Measurements from ENCODE around the gene MAN2A1.

DNA sequence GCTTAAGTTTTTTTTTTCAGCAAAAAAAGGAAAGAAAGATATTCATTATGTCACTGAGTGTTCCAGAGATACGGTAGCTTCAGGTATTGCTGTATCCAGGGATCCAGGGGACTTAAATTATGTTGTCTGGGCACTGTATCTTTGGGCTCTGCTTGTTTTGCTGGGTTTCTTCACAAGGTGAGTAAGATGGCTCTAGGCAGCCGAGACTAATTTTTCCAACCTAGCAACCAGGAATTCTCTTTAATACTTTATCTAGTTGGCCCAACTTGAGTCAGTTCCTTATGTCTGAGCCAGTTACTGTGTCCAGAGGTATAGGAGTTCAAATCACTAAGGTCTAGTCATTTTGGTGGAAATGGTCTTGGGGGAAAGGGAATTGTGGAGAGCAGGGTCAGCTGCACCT is 66.0 kb downstream of the MAN2A1 start:
- TF ChIP-seq, protein P1, sequence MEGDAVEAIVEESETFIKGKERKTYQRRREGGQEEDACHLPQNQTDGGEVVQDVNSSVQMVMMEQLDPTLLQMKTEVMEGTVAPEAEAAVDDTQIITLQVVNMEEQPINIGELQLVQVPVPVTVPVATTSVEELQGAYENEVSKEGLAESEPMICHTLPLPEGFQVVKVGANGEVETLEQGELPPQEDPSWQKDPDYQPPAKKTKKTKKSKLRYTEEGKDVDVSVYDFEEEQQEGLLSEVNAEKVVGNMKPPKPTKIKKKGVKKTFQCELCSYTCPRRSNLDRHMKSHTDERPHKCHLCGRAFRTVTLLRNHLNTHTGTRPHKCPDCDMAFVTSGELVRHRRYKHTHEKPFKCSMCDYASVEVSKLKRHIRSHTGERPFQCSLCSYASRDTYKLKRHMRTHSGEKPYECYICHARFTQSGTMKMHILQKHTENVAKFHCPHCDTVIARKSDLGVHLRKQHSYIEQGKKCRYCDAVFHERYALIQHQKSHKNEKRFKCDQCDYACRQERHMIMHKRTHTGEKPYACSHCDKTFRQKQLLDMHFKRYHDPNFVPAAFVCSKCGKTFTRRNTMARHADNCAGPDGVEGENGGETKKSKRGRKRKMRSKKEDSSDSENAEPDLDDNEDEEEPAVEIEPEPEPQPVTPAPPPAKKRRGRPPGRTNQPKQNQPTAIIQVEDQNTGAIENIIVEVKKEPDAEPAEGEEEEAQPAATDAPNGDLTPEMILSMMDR (IDR thresholded peaks at IDR 0.05): no peak
- no peak for TF ChIP-seq POLR2A (IDR thresholded peaks at IDR 0.05)

Data from right lobe of liver (tissue), 4 donors.